ENCODE data around the gene ADAM12. TPM values are rescaled to one million over a fixed set of nuclear protein-coding genes. Genes with fewer than 3 reads are reported as not detected.

The ADAM12 gene
- total and polyA plus RNA-seq, 10 of the 15 experiments (the other 5 are each of a cell fraction or from before 2014, with no cell fraction given), result under 0.01 to 0.62 (median 0.04) TPM; not detected in 5

DNA sequence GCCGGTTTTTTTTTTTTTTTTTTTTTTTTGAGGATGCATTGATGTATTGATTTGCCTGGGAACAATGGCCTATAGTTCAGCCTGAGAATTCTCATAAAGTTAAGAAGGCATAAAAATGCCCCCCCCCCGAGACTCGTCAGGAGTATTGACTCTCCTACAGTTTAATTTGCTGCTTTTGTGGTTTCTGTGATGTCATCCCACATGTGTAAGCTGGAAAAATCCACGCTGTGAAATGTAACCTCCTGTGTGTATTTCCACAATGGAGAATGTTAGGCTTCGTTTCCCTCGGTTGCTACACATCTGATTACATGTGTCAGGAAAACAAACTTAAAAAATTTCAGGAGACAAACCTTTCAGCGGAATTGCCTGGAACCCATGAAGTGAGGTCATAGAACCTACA is 374.0 kb downstream of the ADAM12 start:
- BruUV-seq (replicated peaks), result no TSS peak
- Histone ChIP-seq H3K79me2 (ENCODE audit: control insufficient read depth, insufficient read depth, low read length) (no peaks in the 10 kb centered on the region), H2AFZ (ENCODE audit: control insufficient read depth, low read depth, low read length) (no peak overlapping the region), H3K9me3 (replicated peaks; ENCODE audit: control insufficient read depth, insufficient read depth, low read length) (no peaks in the 10 kb centered on the region), H4K20me1 (ENCODE audit: control insufficient read depth, insufficient read depth) (no peaks in the 10 kb centered on the region), H3K4me3 (no peak overlapping the region), H3K27ac (ENCODE audit: control insufficient read depth, insufficient read depth) (no peak overlapping the region), H3K4me2 (ENCODE audit: control insufficient read depth, insufficient read depth) (no peak overlapping the region), H3K4me1 (ENCODE audit: control insufficient read depth, insufficient read depth, low read length) (no peaks in the 10 kb centered on the region; the same call in 1 of the 2 replicates), H3K9ac (ENCODE audit: control insufficient read depth, insufficient read depth, low read length) (no peak overlapping the region), H3K27me3 (replicated peaks in 1 of 2; ENCODE audit: control insufficient read depth in 2 of 2, insufficient read depth in 2 of 2, low read length in 1 of 2) (no peaks in the 10 kb centered on the region), H3K36me3 (ENCODE audit: control insufficient read depth in 2 of 2, insufficient read depth in 2 of 2, low read length in 1 of 2) (no peaks in the 10 kb centered on the region)
- ChIA-PET CTCF (no interaction called here), POLR2A (no interaction called here), SMC1A (ENCODE audit: uncharacterized antibody, unreplicated experiment) (no interaction called here), RAD21 (ENCODE audit: unreplicated experiment) (no interaction called here)
- 18% methylated on average over 6 of the region's 7 CpGs for WGBS (ENCODE audit: insufficient coverage, insufficient replicate concordance, low lambda C conversion rate, missing lambda C conversion rate)
- FAIRE-seq (no peak), DNase-seq (ENCODE audit: low read depth, low spot score) (no peak), ATAC-seq (no peak)
- in situ Hi-C loops (cut with MboI) (no loop called here), intact Hi-C loops (cut with micrococcal nuclease; ENCODE audit: unreplicated experiment) (no loop called here)
- TF ChIP-seq MXI1 (IDR thresholded peaks at IDR 0.05; ENCODE audit: low read depth, low read length), result no peak
- TF ChIP-seq FOS (IDR thresholded peaks at IDR 0.05; ENCODE audit: borderline replicate concordance, extremely low read depth, insufficient read length), result no peak
- no peak for TF ChIP-seq LARP7 (IDR thresholded peaks at IDR 0.05)
- no peak for TF ChIP-seq KLF5 (IDR thresholded peaks at IDR 0.05; ENCODE audit: partially characterized antibody)
- no peak for TF ChIP-seq ZZZ3 (IDR thresholded peaks at IDR 0.05; ENCODE audit: control insufficient read depth, insufficient read length, low read depth)
- TF ChIP-seq STAT3 (IDR thresholded peaks at IDR 0.05; ENCODE audit: low read depth, low read length), result no peak
- no peak for TF ChIP-seq BCL11A (IDR thresholded peaks at IDR 0.05; ENCODE audit: low read depth, low read length)
- no peak for TF ChIP-seq ZNF207 (IDR thresholded peaks at IDR 0.05; ENCODE audit: borderline replicate concordance)
- TF ChIP-seq GATAD2B (conservative IDR thresholded peaks at IDR 0.05; ENCODE audit: low read depth), result no peak
- TF ChIP-seq NR2C1 (IDR thresholded peaks at IDR 0.05), result no peak
- TF ChIP-seq RFX5 (IDR thresholded peaks at IDR 0.05; ENCODE audit: low read depth, low read length), result no peak
- TF ChIP-seq HDGF (IDR thresholded peaks at IDR 0.05), result no peak
- no peak for TF ChIP-seq TCF3 (IDR thresholded peaks at IDR 0.05; ENCODE audit: borderline replicate concordance, insufficient read depth, low read depth, low read length)
- TF ChIP-seq RB1 (IDR thresholded peaks at IDR 0.05; ENCODE audit: borderline replicate concordance), result no peak
- TF ChIP-seq, protein P1, sequence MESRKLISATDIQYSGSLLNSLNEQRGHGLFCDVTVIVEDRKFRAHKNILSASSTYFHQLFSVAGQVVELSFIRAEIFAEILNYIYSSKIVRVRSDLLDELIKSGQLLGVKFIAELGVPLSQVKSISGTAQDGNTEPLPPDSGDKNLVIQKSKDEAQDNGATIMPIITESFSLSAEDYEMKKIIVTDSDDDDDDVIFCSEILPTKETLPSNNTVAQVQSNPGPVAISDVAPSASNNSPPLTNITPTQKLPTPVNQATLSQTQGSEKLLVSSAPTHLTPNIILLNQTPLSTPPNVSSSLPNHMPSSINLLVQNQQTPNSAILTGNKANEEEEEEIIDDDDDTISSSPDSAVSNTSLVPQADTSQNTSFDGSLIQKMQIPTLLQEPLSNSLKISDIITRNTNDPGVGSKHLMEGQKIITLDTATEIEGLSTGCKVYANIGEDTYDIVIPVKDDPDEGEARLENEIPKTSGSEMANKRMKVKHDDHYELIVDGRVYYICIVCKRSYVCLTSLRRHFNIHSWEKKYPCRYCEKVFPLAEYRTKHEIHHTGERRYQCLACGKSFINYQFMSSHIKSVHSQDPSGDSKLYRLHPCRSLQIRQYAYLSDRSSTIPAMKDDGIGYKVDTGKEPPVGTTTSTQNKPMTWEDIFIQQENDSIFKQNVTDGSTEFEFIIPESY (IDR thresholded peaks at IDR 0.05), result no peak
- no peak for TF ChIP-seq POLR2A (IDR thresholded peaks at IDR 0.05; ENCODE audit: low read depth, low read length)
- no peak for TF ChIP-seq NFYA (IDR thresholded peaks at IDR 0.05; ENCODE audit: borderline replicate concordance, low read depth, low read length)

Data from GM12878 (cell line).